GM12801 (cell line): ENCODE data around the gene PANK3.

Source experiments
- TF ChIP-seq, protein P1 (sequence below): IDR thresholded peaks from one replicate; pipeline ENCODE4 v1.5.1; 2011; ENCODE audit warnings: control low read depth; ENCODE audit not compliant: insufficient read length; ENCODE audit errors: extremely low read depth

Gene PANK3

GRCh38 chr5:168579488-168580226 lies 489 bp upstream of the PANK3 start:
- TF ChIP-seq, protein P1, sequence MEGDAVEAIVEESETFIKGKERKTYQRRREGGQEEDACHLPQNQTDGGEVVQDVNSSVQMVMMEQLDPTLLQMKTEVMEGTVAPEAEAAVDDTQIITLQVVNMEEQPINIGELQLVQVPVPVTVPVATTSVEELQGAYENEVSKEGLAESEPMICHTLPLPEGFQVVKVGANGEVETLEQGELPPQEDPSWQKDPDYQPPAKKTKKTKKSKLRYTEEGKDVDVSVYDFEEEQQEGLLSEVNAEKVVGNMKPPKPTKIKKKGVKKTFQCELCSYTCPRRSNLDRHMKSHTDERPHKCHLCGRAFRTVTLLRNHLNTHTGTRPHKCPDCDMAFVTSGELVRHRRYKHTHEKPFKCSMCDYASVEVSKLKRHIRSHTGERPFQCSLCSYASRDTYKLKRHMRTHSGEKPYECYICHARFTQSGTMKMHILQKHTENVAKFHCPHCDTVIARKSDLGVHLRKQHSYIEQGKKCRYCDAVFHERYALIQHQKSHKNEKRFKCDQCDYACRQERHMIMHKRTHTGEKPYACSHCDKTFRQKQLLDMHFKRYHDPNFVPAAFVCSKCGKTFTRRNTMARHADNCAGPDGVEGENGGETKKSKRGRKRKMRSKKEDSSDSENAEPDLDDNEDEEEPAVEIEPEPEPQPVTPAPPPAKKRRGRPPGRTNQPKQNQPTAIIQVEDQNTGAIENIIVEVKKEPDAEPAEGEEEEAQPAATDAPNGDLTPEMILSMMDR: no peak

- TF ChIP-seq, protein P1: no peak
These were observed 1.2 kb downstream of the PANK3 start for GRCh38 chr5:168578006-168578405.

DNA sequence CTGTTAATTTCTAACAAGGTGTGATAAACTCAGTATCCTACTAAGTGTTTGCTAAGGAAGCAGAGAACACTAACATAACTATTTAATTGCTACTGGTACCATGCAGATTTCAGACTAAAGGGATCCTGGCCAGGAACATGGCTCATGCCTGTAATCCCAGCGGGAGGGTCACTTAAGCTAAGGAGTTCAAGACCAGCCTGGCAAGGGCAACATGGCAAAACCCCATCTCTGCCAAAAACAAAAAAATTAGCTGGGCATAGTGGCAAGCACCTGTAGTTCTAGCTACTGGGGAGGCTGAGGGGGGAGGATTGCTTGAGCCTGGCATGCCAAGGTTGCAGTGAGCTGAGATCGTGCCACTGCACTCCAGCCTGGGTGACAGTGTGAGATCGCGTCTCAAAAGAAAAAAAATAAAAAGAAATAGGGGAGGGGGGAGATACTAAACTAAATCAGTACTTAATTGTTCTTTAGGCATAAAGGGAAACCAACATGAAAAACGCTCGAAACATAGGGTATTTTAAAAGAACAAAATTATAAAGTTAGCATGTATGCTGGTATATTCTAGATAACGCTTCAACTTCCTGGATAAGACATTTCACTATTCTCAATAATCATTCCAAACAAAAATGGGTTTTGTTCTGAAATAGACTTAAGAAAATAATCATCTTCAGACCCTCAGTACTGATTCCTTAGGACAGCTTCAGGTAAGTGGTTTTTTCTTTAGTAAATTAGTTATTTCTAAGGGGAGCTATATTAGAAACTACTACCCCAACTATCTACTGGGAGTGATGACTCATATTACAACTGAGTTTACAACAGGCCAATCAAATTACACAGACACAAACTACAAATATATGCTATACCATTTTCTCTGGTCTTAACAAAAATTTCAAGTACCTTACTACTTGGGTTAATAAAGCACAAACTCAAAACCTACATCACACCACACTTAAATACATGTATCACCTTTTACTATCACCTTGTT lies 3.5 kb downstream of the PANK3 start:
- TF ChIP-seq, protein P1: no peak

- TF ChIP-seq, protein P1: no peak
These were observed 8.5 kb downstream of the PANK3 start for GRCh38 chr5:168570490-168571328.

GRCh38 chr5:168568738-168569137 lies 10.4 kb downstream of the PANK3 start:
- TF ChIP-seq, protein P1: no peak

DNA sequence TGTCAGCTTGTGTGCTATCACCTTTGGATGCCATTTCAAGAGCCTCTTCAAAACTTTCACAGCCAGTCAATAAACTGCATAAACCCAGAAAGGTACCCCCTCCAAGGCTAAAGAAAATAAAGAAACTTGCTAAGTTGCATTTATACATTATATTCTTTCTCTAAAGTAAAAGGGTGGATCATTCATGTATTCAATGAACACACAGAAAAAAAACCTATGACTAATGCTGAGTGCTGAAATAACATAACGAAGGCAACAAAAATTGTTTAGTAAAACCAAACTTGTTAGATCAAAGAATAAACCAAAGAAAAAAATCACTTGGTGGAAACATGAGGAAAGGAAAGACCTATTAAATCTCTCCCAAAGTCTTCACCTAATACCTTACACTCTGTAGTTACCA lies 15.2 kb downstream of the PANK3 start:
- TF ChIP-seq, protein P1: no peak
